Measurements from ENCODE around the gene NPNT.

DNA sequence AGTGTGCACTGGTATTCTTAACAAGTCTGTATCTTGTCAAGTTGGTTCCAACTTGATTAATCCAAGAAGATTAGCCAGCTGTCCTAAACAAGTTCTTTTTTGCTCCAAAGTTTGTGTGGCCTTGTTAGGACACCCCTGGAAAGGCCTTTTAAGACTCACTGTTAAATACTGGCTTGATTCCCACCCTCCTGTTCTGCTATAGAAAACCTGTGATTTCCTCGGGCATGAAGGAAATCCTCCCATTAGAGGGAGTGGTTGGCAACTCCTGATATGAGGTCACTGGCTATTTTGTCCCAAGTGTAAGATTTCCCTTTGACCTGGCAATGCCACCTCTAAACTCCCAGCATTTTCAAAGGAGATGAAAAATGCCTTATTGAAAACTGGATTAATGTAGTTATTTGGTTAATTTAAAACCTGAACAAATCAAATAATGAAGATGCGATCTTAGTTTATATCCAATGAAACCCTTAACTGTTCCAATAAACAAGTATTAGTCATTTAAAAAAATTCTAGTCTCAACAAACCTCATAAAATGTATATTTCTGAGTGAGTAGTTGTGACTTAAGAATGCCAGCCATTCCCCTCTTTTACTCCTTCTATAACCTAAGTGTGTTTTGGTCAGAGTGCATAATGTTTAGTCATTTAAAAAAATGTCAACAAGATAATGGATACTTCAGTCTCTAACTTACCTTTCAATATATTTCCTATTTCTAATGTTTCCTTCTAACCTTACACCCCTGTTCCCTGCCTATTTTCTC lies 94.4 kb downstream of the NPNT start:
- TF ChIP-seq, protein P1, sequence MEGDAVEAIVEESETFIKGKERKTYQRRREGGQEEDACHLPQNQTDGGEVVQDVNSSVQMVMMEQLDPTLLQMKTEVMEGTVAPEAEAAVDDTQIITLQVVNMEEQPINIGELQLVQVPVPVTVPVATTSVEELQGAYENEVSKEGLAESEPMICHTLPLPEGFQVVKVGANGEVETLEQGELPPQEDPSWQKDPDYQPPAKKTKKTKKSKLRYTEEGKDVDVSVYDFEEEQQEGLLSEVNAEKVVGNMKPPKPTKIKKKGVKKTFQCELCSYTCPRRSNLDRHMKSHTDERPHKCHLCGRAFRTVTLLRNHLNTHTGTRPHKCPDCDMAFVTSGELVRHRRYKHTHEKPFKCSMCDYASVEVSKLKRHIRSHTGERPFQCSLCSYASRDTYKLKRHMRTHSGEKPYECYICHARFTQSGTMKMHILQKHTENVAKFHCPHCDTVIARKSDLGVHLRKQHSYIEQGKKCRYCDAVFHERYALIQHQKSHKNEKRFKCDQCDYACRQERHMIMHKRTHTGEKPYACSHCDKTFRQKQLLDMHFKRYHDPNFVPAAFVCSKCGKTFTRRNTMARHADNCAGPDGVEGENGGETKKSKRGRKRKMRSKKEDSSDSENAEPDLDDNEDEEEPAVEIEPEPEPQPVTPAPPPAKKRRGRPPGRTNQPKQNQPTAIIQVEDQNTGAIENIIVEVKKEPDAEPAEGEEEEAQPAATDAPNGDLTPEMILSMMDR (IDR thresholded peaks at IDR 0.05): no peak
- TF ChIP-seq EZH2 (IDR thresholded peaks at IDR 0.05) (no peak), EZH2phosphoT487 (IDR thresholded peaks at IDR 0.05) (no peak)

Measured in neural progenitor cell (in vitro differentiated cells).